ENCODE measurements around the gene AOX1.

- TF ChIP-seq POU2F2 (IDR thresholded peaks at IDR 0.05; ENCODE audit: low read depth, low read length) (no peak), POLR2A (IDR thresholded peaks at IDR 0.05; ENCODE audit: low read depth, low read length) (no peak)
These were observed 30.4 kb downstream of the AOX1 start for GRCh38 chr2:200616193-200616592.

Data from GM12891 (cell line).